Activated naive CD4-positive, alpha-beta T cell treated with anti-CD3 and anti-CD28 coated beads, Interleukin-2, amount 50 U/mL, for 16 hours (primary cell): ENCODE measurements around the gene PPP6R3.
"Not testable (repeated sequence)": the region's sequence is repeated elsewhere in the genome, so short reads cannot be mapped to it uniquely, and the experiment has no call there.

ENCODE experiments used
- DNase-seq: peaks from one replicate; pipeline ENCODE4 v3.0.0-alpha.2; 2020

PPP6R3 gene, protein sequence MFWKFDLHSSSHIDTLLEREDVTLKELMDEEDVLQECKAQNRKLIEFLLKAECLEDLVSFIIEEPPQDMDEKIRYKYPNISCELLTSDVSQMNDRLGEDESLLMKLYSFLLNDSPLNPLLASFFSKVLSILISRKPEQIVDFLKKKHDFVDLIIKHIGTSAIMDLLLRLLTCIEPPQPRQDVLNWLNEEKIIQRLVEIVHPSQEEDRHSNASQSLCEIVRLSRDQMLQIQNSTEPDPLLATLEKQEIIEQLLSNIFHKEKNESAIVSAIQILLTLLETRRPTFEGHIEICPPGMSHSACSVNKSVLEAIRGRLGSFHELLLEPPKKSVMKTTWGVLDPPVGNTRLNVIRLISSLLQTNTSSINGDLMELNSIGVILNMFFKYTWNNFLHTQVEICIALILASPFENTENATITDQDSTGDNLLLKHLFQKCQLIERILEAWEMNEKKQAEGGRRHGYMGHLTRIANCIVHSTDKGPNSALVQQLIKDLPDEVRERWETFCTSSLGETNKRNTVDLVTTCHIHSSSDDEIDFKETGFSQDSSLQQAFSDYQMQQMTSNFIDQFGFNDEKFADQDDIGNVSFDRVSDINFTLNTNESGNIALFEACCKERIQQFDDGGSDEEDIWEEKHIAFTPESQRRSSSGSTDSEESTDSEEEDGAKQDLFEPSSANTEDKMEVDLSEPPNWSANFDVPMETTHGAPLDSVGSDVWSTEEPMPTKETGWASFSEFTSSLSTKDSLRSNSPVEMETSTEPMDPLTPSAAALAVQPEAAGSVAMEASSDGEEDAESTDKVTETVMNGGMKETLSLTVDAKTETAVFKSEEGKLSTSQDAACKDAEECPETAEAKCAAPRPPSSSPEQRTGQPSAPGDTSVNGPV

DNA sequence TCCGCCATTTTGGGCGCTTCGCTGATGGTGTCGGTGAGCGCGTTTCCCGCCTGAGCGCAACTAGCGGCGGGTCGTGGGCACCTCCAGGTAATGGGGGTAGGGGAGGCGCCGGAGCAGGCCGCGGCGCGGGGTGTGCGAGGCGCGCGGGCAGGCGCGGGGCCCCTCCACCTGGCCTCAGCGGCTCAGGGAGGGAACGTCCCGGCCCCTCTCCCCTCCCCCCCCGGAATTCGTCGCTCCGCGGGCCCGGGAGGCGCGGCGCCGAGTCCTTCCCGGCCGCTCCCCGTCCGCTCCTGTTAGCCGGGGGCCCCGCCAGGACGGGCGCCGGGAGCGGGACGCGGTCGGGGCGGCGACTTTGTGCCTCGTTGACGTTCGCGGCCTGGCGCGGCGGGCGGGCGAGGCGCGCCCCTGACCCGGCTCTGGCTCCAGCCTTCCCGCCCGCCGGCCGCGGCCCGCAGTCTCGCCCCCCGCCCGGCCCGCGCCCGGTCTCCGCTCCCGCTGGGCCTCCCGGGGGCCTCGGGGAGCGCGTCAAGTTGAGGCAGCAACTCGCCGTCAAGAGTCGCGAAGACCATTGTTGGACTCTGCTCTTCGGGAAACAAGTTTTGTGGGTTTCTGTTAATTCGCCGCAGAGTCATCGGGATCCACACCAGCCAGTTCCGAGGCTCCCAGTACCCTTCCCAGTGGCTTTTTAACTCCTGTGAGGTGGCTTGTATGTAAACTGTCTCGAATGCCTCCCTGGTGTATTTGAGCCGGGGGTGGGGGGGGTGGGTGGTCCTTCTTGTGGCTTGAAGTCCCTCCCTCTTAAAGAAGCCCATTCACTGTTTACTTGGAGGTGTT, at the start of gene PPP6R3:
Gene PPP6R3, plus strand, starts transcription at position 12 of the 834 bp plus-strand sequence. CDS start 76,913 bp downstream, outside the sequence.
- DNase-seq: no peak

DNA sequence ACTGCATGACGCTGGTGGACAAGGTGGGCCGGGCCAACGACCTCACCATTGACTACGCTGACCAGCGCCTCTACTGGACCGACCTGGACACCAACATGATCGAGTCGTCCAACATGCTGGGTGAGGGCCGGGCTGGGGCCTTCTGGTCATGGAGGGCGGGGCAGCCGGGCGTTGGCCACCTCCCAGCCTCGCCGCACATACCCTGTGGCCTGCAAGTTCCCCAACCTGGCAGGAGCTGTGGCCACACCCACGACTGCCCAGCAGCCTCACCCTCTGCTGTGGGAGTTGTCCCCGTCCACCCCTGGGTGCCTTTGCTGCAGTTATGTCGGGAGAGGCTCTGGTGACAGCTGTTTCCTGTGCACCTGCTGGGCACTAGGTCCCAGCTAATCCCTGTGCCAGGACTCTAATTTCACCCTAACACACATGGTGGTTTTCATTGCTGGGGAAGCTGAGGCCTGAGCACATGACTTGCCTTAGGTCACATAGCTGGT, 49.0 kb upstream of the PPP6R3 start:
- DNase-seq: no peak

DNA sequence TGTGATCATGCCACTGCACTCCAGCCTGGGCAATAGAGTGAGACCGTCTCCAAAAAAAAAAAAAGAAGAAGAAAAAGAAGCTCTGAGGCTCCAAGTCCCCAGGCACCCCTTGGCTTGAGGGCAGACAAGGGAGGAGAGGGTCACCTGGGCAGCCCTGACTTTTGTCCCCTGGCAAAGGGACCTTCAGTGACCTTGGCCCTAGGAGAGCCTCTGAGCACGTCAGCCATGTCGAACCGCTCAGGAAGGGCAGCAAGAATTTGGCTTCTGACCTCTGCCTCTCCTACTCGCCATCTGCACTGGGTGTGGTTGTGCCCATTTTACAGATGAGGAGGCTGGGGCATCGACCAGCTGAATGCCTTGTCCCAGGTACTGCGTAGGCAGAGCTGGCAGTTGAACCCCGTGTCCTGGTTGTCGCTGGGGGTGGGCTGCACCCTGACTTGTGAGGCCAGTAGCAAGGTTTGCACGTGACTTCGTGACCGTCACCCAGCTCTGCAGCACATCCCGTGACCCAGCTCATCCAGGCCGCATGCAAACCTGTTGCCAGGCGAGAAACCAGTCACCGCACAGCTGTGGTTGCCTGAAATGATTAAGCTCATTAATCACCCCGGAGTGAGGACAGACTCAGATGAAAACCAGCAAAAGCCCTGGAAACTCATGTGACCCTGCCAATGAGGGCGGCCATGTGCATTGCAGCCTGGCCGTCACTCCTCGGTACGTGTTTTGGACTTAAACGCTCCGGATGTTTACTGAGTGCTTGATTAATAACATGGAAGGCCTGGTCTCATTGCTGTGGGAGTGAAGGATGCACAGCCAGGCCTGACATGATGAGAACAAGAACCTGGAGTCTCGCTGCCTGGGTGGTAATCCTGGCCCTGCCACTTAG, 47.7 kb upstream of the PPP6R3 start:
- DNase-seq: no peak

DNA sequence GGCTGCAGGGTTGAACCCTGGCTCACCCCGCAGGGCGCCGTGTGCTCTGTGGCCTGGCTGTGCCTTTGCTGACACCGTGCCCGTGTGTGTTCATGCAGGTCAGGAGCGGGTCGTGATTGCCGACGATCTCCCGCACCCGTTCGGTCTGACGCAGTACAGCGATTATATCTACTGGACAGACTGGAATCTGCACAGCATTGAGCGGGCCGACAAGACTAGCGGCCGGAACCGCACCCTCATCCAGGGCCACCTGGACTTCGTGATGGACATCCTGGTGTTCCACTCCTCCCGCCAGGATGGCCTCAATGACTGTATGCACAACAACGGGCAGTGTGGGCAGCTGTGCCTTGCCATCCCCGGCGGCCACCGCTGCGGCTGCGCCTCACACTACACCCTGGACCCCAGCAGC, 47.0 kb upstream of the PPP6R3 start:
- no peak for DNase-seq

DNA sequence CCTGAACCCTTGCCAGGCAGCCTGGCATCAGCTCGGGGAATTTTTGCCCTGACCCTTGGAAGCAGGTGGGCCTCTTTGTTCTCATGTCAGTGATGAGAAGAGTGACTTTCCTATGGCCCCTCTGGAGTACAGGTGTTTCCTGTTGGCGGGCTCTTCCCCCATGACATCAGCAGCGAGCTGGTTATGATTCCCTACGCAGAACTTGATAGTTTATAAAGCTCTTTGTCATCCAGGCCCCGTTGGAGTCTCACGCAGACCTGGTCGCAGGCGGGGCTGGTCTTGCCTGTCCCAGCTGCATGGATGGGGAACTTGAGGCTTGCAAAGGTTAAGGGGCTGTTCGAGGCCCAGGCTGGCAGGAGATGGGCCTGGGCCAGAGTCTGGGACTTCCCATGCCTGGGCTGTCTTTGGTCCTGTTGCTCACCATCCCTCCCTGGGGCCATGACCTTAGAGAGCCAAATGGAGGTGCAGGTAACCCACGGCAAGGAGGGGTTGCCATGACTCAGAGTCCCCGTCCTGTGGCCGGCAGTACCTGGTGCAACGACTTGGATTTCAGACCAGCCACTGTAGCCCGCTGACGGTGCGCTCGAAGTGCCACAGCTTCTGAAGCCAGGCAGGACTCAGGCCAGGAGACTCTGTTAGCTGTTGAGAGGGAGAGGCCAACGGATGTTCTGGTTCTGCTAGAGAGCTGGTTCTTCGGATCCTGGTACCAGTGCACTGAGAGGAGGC, 45.9 kb upstream of the PPP6R3 start:
- DNase-seq: no peak

DNA sequence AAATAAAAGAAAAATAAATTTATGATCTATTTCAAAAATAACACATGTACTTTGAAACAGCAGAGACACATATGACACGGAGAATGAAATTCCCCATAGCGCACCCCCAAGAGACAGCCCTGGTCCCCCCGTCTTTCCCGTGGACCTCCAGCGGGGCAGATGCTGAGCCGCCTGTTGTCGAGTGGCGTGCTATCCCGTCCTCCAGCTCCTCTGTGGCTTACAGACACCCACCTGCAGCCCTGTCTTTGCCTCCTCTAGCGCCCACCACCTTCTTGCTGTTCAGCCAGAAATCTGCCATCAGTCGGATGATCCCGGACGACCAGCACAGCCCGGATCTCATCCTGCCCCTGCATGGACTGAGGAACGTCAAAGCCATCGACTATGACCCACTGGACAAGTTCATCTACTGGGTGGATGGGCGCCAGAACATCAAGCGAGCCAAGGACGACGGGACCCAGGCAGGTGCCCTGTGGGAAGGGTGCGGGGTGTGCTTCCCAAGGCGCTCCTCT, 44.4 kb upstream of the PPP6R3 start:
- DNase-seq: no peak

DNA sequence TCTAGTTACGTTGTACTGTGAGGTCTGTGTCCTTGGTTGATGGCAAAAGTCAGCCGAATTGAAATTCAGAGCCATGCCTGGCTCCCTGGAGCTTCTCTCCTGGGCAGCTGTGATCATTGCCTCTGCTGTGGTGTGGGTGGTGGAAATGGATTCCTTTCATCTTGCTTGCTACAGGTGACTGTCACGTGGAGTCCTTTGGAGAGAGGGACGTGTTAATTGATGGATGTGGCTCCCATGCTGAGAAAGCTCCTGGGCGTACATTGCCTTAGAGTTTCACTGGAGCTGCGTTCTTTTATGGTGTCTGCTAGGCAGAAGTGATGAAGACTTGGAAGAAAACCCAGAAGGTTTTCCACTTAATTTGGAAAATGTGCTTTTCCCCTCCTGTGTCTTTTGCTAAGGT, 41.9 kb upstream of the PPP6R3 start:
- no peak for DNase-seq

DNA sequence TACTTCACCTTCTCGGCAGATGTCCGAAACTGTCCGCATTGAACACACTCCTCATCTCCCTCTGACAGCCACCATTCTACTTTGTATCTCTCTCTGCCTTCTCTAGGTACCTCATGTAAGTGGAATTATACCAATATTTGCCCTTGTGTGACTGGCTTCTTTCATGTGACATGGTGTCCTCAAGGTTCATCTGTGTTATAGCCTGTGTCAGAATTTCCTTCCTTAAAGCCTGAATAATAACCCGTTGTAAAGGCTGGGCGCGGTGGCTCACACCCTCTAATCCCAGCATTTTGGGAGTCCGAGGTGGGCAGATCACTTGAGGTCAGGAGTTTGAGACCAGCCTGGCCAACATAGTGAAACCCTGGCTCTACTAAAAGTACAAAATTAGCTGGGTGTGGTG, 40.4 kb upstream of the PPP6R3 start:
- DNase-seq: no peak

DNA sequence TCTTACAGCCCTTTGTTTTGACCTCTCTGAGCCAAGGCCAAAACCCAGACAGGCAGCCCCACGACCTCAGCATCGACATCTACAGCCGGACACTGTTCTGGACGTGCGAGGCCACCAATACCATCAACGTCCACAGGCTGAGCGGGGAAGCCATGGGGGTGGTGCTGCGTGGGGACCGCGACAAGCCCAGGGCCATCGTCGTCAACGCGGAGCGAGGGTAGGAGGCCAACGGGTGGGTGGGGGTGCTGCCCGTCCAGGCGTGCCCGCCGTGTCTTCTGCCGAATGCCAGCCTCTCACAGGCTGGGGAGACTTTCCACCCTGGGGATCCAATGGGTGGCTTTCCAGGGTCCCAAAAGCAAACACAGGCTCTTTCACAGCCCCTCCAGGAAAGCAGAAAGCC, 37.1 kb upstream of the PPP6R3 start:
- DNase-seq: no peak

DNA sequence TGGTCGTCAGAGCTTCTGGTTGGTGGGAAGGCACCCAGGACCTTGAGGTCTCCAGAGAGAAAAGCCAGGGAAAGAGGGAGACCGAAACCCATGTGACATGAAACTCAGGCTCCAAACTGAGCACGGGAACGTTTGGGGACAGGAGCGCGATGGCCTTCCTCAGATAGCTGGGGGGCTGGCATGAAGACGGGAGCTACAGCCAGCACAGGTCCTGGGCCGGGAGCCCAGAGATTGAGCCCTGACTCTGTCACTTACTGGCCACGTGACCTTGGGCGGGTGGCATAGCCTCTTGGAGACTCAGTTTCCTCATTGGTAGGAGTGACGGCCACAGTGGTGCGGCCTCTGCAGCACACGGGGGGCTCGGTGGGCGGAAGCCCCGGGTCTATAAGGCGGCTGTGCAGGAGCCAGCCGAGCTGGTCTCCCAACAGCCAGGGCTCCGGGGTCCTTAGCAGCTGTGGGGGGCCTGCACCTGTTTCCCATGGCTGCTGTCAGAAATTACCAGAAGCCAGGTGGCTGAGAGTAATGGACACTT, 36.4 kb upstream of the PPP6R3 start:
- DNase-seq: no peak

DNA sequence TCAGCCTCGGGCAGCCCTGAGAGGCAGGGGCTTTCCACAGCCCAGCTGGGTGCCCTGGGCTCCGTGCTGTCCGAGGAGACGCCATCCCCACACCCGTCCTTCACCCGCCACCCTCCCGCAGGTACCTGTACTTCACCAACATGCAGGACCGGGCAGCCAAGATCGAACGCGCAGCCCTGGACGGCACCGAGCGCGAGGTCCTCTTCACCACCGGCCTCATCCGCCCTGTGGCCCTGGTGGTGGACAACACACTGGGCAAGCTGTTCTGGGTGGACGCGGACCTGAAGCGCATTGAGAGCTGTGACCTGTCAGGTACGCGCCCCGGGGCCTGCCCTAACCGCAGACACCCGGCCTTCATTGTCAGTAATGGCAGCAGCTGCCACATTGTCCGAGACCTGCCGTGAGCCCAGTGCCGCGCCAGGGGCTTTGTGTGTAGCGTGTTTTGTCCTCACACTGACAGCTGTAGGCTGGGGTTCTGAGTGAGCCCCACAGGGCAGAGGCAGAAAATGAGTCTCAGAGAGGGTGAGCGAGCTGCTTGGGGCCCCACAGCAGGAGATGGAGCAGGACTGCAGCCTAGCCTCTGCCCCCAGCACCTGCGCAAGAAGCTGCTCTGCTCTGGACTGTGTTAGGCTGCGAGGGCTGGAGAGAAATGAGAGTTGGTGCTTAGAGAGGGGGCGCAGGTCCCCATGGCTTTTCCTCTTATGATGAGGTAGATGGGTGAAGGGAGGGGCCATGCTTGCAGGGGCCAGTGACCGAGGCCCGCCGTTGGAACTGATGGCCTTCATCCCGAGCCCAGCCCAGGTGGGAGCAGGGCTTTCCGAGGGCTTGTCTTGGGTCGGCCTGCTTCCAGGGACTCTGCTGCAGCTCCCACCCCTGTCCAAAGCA, 35.3 kb upstream of the PPP6R3 start:
- DNase-seq: no peak

DNA sequence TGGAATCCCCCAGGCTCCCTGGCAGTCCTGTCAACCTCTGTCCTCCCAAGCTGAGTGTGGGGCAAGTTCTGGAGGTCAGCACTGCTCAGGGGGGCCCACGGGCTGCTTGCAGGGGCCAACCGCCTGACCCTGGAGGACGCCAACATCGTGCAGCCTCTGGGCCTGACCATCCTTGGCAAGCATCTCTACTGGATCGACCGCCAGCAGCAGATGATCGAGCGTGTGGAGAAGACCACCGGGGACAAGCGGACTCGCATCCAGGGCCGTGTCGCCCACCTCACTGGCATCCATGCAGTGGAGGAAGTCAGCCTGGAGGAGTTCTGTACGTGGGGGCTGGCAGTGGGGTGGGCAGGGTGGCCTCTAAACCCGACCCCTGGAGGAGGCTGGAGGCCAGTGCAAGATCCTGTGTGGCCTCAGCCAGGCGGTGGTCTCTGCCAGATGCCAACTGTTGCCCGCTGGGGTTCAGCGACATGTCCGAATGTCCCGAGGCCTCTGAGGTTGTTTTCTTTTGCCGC, 34.6 kb upstream of the PPP6R3 start:
- DNase-seq: no peak

DNA sequence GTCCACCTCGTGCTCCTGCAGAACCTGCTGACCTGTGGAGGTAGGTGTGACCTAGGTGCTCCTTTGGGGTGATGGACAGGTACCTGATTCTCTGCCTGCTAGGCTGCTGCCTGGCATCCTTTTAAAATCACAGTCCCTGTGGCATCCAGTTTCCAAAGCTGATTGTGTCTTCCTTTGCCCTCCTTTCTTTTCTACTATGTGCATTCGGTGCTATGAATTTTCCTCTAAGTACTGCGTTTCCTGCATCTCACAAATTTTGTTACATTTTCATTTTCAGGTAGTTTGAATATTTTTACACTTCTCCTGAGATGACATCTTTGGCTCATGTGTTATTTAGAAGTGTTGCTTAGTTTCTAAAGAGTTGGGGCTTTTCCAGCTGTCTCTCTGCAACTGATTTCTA, 30.9 kb upstream of the PPP6R3 start:
- DNase-seq: no peak

DNA sequence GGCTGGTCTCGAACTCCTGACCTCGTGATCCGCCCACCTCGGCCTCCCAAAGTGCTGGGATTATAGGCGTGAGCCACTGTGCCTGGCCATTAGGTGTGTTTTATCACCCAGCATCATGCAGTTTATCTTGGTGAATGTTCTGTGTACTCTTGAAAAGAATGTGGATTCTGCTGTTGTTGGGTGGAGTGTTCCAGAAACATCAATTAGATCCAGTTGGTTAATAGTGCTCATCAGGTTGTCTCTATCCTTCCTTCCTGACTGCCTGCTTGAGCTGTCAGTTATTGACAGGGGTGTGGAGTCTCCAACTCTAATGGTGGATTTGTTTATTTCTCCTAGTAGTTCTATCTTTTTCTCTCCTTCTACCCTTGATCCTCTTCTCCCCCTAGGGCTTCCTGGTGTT, 30.2 kb upstream of the PPP6R3 start:
- no peak for DNase-seq

DNA sequence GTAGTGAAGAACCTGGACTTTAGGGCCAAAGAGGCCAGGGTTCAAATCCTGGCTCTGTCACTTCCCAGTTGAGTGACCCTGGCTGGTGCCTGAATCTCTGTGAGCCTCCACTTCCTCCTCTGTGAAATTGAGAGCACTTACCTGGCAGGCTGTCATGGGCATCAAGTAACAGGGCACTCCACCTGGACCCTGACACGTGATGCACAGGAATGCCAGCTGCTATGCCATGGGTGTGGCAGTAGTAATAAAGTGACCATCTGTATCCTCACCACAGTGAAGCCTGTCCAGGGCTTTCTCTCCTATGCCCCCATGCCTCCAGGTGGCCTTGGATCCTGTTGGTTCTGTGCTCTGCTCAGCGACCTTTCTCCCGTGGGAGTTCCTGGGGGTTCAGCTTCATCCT, 29.8 kb upstream of the PPP6R3 start:
- no peak for DNase-seq

DNA sequence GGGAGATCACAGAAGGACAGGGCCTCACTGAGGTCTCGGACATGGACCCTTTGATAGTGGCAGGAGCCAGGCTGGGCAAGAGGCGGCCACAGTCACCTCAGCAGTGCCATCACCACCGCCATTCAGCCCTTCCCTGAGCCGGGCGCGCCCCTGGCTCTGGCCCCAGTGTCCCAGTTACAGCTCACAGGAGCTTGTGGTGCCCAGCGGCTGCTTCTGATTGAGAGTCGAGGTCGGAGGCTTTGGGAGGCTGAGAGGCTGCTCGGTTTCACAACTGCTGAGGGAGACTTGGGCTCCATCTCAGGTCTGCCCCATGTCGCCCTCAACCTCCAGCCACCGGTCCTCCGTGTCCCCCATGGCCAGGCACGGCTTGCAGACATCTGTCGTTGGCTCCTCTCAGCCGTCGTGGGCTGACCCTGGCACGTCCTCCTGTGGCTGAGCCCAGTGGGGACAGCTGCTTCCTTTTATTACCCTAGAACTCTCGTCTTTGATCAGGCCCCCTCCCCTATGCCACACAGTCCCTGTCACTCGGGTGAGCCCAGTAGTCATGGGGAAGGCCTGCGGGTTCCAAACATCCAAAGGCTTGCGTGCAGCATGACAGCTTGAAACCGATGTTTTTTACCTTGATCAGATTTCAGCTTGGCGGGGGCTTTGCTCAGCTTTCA, 28.4 kb upstream of the PPP6R3 start:
- no peak for DNase-seq

DNA sequence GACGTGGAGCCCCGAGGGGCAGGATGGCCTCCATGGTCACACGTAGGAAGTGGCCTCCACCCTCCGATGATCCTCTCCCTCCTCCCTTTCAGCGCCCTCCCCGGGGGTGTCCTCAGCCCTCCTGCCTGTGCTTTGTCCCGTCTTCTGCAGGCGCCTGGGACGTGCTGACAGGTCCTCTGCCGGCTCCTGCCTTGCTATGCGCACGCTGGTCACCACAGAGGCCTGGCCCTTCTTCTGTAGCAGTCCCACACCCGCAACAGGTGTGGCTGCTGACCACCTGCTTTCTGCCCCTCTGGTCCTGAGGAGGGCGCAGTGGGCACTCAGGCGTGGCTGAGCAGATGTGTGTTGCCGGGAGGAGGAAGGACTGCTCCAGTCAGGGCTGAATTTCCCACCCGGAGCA, 27.7 kb upstream of the PPP6R3 start:
- no peak for DNase-seq

DNA sequence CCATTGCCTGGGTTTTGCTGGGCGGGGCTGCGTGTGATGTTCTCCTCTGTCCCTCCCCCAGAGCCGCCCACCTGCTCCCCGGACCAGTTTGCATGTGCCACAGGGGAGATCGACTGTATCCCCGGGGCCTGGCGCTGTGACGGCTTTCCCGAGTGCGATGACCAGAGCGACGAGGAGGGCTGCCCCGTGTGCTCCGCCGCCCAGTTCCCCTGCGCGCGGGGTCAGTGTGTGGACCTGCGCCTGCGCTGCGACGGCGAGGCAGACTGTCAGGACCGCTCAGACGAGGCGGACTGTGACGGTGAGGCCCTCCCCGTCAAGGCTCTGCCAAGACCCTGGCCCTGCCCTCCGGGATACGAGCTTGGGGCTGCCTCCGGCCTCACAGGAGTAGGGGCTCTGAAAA, 27.0 kb upstream of the PPP6R3 start:
- no peak for DNase-seq

DNA sequence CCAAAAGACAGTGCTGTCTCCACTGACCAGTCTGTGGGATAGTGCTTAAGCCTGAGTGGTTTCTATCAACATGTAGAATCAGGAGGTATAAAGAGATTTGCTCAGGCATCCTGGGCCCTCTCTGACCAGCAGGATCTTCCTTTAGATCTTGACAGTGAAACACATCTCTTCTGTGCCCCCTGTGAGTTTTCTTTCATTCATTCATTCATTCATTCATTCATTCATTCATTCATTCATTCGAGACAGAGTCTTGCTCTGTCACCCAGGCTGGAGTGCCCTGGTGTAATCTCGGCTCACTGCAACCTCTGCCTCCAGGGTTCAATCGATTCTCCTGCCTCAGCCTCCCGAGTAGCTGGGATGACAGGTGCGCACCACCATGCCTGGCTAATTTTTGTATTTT, 26.4 kb upstream of the PPP6R3 start:
- DNase-seq: not testable (repeated sequence)
